HepG2 (cell line): ENCODE data around the gene ZFP69B. TPM values are rescaled to one million over a fixed set of nuclear protein-coding genes. Genes with fewer than 3 reads are reported as not detected.

Experiments
- MEIS1 ChIP-seq: sonication (generic); formaldehyde crosslinking; IDR thresholded peaks from 2 replicates; pipeline ENCODE4 v1.9.0; 2021; ENCODE audit warnings: mild to moderate bottlenecking, missing genetic modification reagents, moderate library complexity, borderline replicate concordance
- POGK ChIP-seq: sonication (generic); formaldehyde crosslinking; conservative IDR thresholded peaks from 2 replicates; pipeline ENCODE4 v1.8.0; 2022; ENCODE audit warnings: mild to moderate bottlenecking, moderate library complexity, missing genetic modification reagents
- SETDB1 ChIP-seq: sonication (generic); formaldehyde crosslinking; IDR thresholded peaks from 2 replicates; pipeline ENCODE4 v1.5.1; 2020; ENCODE audit warnings: missing genetic modification reagents, mild to moderate bottlenecking, borderline replicate concordance
- STAG1 ChIP-seq: sonication (generic); formaldehyde crosslinking; IDR thresholded peaks from 2 replicates; pipeline ENCODE4 v1.4.0; 2020; ENCODE audit warnings: missing genetic modification reagents
- TBP ChIP-seq: sonication (generic); formaldehyde crosslinking; IDR thresholded peaks from 2 replicates; pipeline ENCODE4 v1.5.0; 2020; ENCODE audit warnings: missing genetic modification reagents
- YEATS2 ChIP-seq: sonication (generic); formaldehyde crosslinking; IDR thresholded peaks from 2 replicates; pipeline ENCODE4 v1.4.0; 2020; ENCODE audit warnings: missing genetic modification reagents, borderline replicate concordance
- ZFP62 ChIP-seq: sonication (generic); formaldehyde crosslinking; IDR thresholded peaks from 2 replicates; pipeline ENCODE4 v1.4.0; 2020; ENCODE audit warnings: missing genetic modification reagents
- ZKSCAN5 ChIP-seq: sonication (generic); formaldehyde crosslinking; IDR thresholded peaks from 2 replicates; pipeline ENCODE4 v1.5.1; 2020; ENCODE audit warnings: mild to moderate bottlenecking, missing genetic modification reagents
- ZMYM3 ChIP-seq: sonication (generic); formaldehyde crosslinking; IDR thresholded peaks from 2 replicates; pipeline ENCODE4 v1.5.1; 2020; ENCODE audit warnings: mild to moderate bottlenecking, missing genetic modification reagents
- ZNF256 ChIP-seq: sonication (generic); formaldehyde crosslinking; conservative IDR thresholded peaks from 2 replicates; pipeline ENCODE4 v1.4.0; 2020; ENCODE audit warnings: missing genetic modification reagents
- ZNF281 ChIP-seq: sonication (generic); formaldehyde crosslinking; IDR thresholded peaks from 2 replicates; pipeline ENCODE4 v1.4.0; 2020; ENCODE audit warnings: missing genetic modification reagents, borderline replicate concordance
- ZNF407 ChIP-seq: sonication (generic); formaldehyde crosslinking; IDR thresholded peaks from one replicate; pipeline ENCODE4 v1.5.1; 2020; ENCODE audit warnings: mild to moderate bottlenecking, missing genetic modification reagents; ENCODE audit errors: not compliant biosample characterization
- ZNF569 ChIP-seq: sonication (generic); formaldehyde crosslinking; IDR thresholded peaks from 2 replicates; pipeline ENCODE4 v1.5.0; 2020; ENCODE audit warnings: mild to moderate bottlenecking, missing genetic modification reagents, moderate library complexity, borderline replicate concordance
- ZNF572 ChIP-seq: sonication (generic); formaldehyde crosslinking; IDR thresholded peaks from 2 replicates; pipeline ENCODE4 v1.5.1; 2020; ENCODE audit warnings: mild to moderate bottlenecking, missing genetic modification reagents
- ZSCAN12 ChIP-seq: sonication (generic); formaldehyde crosslinking; IDR thresholded peaks from 2 replicates; pipeline ENCODE4 v1.9.0; 2021; ENCODE audit warnings: mild to moderate bottlenecking, missing genetic modification reagents
- polyA plus RNA-seq, 8 experiments: library from polyadenylated mRNA; depleted of rRNA in 3 of 8; stranded (reverse) in 7 of 8; unstranded in 1 of 8; fragments of >200 nt; fragmentation: Illumina TruSeq in 4 of 8; extraction: Trizol in 4 of 8; gene quantifications; 2 replicates each; pipeline versions ENCODE4 v1.2.1 to v1.2.3, GENCODE V29; 2011 to 2016; ENCODE audit warnings: low read depth in 4 of 8, missing spikeins in 1 of 8, mixed read lengths in 1 of 8; ENCODE audit not compliant: insufficient read depth in 1 of 8
- total RNA-seq, 5 experiments: library from RNA; depleted of rRNA; stranded (reverse); fragments of >200 nt; fragmentation: Illumina TruSeq; extraction: Trizol; gene quantifications; 2 replicates each; pipeline ENCODE4 v1.2.3, GENCODE V29; 2016; ENCODE audit warnings: low read depth in 1 of 5

The ZFP69B gene
- total and polyA plus RNA-seq, 2 of the 13 experiments (the other 11 are each of a cell fraction or from before 2014, with no cell fraction given) = 4.6 to 7.7 TPM

GRCh38 chr1:40508375-40509341 lies 58.4 kb downstream of the ZFP69B start, which contains the start of gene EXO5 (continued):
- no peak; the same call in 1 of the 2 replicates for TF ChIP-seq ZNF281 (CRISPR knock-in tag)
- peak; percentile 60; the same call in 1 of the 2 replicates for TF ChIP-seq MEIS1 (CRISPR knock-in tag)
- peak; percentile 92; the same call in 1 of the 2 replicates for TF ChIP-seq ZNF256
- no peak for TF ChIP-seq SETDB1 (CRISPR knock-in tag)
- no peak for TF ChIP-seq ZNF569 (CRISPR knock-in tag)
- peak; percentile 79 for TF ChIP-seq ZNF407
- TF ChIP-seq YEATS2 (CRISPR knock-in tag) = peak; percentile 96
- TF ChIP-seq TBP (CRISPR knock-in tag) = 0 out of 2 replicates have a peak, but pooled peaks have one; percentile 51
- peak; percentile 90; the same call in 1 of the 2 replicates for TF ChIP-seq ZSCAN12 (CRISPR knock-in tag)
- TF ChIP-seq ZKSCAN5 (CRISPR knock-in tag) = no peak
- peak; percentile 85 for TF ChIP-seq ZMYM3
- TF ChIP-seq ZNF572 (CRISPR knock-in tag) = no peak; the same call in 1 of the 2 replicates
- TF ChIP-seq STAG1 (CRISPR knock-in tag) = 0 out of 2 replicates have a peak, but pooled peaks have one; percentile 3
- TF ChIP-seq POGK = 0 out of 2 replicates have a peak, but pooled peaks have one; percentile 68
- TF ChIP-seq ZFP62 (CRISPR knock-in tag) = no peak
